A673 (cell line): Measurements from ENCODE around the gene RNF157. TPM values are rescaled to one million over a fixed set of nuclear protein-coding genes. Genes with fewer than 3 reads are reported as not detected.
"Not testable (repeated sequence)": the region's sequence is repeated elsewhere in the genome, so short reads cannot be mapped to it uniquely, and the experiment has no call there.

Experiments used
- BruUV-seq: library from RNA; stranded (reverse); fragments of 400-500 nt; replicated peaks from 2 replicates; lab custom pipeline; 2021; lab: Mats Ljungman, UMichigan
- CTCF ChIA-PET: fragments of 300-600 bp; sonication (Branson Sonifier 250); formaldehyde crosslinking; loops from one replicate; lab custom pipeline; 2022; ENCODE audit warnings: antibody characterized with exemption; lab: Charles Lee
- POLR2A ChIA-PET: fragments of 300-600 bp; sonication (Branson Sonifier 250); formaldehyde crosslinking; loops from one replicate; lab custom pipeline; 2022; ENCODE audit warnings: antibody characterized with exemption; ENCODE audit not compliant: low non-redundant PET; lab: Charles Lee
- DNase-seq: peaks from one replicate; pipeline ENCODE4 v3.0.0-alpha.2; 2015; ENCODE audit warnings: low spot score
- H3K27ac ChIP-seq: fragments of 200-600 bp; sonication (generic); 2 replicates; pipeline ENCODE4 v1.5.1; 2016; ENCODE audit warnings: mixed run types, low read depth, mild to moderate bottlenecking, mixed read lengths, antibody characterized with exemption, low read length; ENCODE audit not compliant: poor library complexity, severe bottlenecking
- H3K27me3 ChIP-seq: fragments of 200-600 bp; sonication (generic); replicated peaks from 2 replicates; pipeline ENCODE4 v1.6.1; 2017; ENCODE audit warnings: mixed run types, low read depth, mild to moderate bottlenecking, mixed read lengths, antibody characterized with exemption, low read length; ENCODE audit not compliant: insufficient read depth, poor library complexity
- H3K36me3 ChIP-seq: fragments of 200-600 bp; sonication (generic); 2 replicates; pipeline ENCODE4 v1.6.1; 2016; ENCODE audit warnings: mixed run types, mild to moderate bottlenecking, mixed read lengths, antibody characterized with exemption, low read length; ENCODE audit not compliant: insufficient read depth, poor library complexity, severe bottlenecking
- H3K4me1 ChIP-seq: fragments of 200-600 bp; sonication (generic); 2 replicates; pipeline ENCODE4 v1.6.1; 2017; ENCODE audit warnings: mixed run types, mild to moderate bottlenecking, mixed read lengths, antibody characterized with exemption, low read length; ENCODE audit not compliant: insufficient read depth, poor library complexity, severe bottlenecking
- H3K4me3 ChIP-seq: fragments of 200-600 bp; sonication (generic); 2 replicates; pipeline ENCODE4 v1.5.1; 2016; ENCODE audit warnings: low read depth, mixed run types, mild to moderate bottlenecking, mixed read lengths, low read length; ENCODE audit not compliant: poor library complexity, severe bottlenecking
- H3K9me3 ChIP-seq: fragments of 200-600 bp; sonication (generic); 2 replicates; pipeline ENCODE4 v1.6.1; 2016; ENCODE audit warnings: mixed run types, low read depth, mild to moderate bottlenecking, mixed read lengths, antibody characterized with exemption, low read length; ENCODE audit not compliant: poor library complexity, severe bottlenecking
- EZH2 ChIP-seq: fragments of 200-600 bp; sonication (generic); IDR thresholded peaks from 2 replicates; pipeline ENCODE4 v1.6.1; 2017; ENCODE audit warnings: borderline replicate concordance, low read depth, mild to moderate bottlenecking, mixed read lengths, antibody characterized with exemption, low read length; ENCODE audit not compliant: poor library complexity, severe bottlenecking
- intact Hi-C: fragments of 100-400 bp; cut with micrococcal nuclease; formaldehyde crosslinking; loops from one replicate; pipeline ENCODE4 v1.10.0; 2022; ENCODE audit not compliant: unreplicated experiment
- total RNA-seq: library from RNA; stranded (reverse); gene quantifications from 2 replicates; pipeline ENCODE4 v1.2.3, GENCODE V29; 2021
- TF ChIP-seq, protein P1 (sequence below): fragments of 300-800, 200-600 bp; sonication (generic); conservative IDR thresholded peaks from 2 replicates; pipeline ENCODE4 v1.5.1; 2017; ENCODE audit warnings: low read depth, mild to moderate bottlenecking, antibody characterized with exemption, low read length, moderate library complexity, mixed read lengths

Gene RNF157
- total RNA-seq, 1 experiment from 2014 or later: 0.56 TPM

DNA sequence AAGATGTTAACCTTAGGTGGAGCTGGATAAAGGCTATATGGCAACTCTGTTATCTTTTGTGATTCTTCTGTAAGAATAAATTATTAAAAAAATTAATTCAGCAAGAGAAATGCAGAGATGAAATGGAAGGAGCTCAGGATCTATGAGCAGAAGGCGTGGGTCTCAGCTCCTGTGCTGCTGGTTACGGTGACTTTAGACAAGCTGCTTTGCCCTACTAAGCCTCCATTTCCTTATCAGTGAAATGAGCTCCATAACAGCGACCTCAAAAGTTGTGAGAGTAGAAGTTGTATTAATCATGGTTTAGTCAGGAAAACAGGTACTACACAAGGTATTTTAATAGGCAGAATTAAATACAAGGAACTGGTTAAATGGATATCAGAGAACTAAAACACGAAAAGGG, 51.0 kb downstream of the RNF157 start:
- CTCF ChIA-PET: interaction anchor here (0.5 kb wide), 1 partner anchor 168 kb away, joined by 6 read pairs; no protein-coding TSS in a partner anchor
- POLR2A ChIA-PET: interaction anchor here (0.6 kb wide), 1 partner anchor 31 kb away, joined by 3 read pairs; no protein-coding TSS in a partner anchor
- Histone ChIP-seq H3K27me3 (no peaks in the 10 kb centered on the region), H3K9me3 (no peaks in the 10 kb centered on the region), H3K36me3 (no peaks in the 10 kb centered on the region), H3K27ac (no peak overlapping the region), H3K4me3 (no peak overlapping the region), H3K4me1 (no peaks in the 10 kb centered on the region)
- DNase-seq: no peak
- intact Hi-C loops: no loop called here
- TF ChIP-seq, protein P1, sequence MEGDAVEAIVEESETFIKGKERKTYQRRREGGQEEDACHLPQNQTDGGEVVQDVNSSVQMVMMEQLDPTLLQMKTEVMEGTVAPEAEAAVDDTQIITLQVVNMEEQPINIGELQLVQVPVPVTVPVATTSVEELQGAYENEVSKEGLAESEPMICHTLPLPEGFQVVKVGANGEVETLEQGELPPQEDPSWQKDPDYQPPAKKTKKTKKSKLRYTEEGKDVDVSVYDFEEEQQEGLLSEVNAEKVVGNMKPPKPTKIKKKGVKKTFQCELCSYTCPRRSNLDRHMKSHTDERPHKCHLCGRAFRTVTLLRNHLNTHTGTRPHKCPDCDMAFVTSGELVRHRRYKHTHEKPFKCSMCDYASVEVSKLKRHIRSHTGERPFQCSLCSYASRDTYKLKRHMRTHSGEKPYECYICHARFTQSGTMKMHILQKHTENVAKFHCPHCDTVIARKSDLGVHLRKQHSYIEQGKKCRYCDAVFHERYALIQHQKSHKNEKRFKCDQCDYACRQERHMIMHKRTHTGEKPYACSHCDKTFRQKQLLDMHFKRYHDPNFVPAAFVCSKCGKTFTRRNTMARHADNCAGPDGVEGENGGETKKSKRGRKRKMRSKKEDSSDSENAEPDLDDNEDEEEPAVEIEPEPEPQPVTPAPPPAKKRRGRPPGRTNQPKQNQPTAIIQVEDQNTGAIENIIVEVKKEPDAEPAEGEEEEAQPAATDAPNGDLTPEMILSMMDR: no peak
- no peak for TF ChIP-seq EZH2
- BruUV-seq: no TSS peak

DNA sequence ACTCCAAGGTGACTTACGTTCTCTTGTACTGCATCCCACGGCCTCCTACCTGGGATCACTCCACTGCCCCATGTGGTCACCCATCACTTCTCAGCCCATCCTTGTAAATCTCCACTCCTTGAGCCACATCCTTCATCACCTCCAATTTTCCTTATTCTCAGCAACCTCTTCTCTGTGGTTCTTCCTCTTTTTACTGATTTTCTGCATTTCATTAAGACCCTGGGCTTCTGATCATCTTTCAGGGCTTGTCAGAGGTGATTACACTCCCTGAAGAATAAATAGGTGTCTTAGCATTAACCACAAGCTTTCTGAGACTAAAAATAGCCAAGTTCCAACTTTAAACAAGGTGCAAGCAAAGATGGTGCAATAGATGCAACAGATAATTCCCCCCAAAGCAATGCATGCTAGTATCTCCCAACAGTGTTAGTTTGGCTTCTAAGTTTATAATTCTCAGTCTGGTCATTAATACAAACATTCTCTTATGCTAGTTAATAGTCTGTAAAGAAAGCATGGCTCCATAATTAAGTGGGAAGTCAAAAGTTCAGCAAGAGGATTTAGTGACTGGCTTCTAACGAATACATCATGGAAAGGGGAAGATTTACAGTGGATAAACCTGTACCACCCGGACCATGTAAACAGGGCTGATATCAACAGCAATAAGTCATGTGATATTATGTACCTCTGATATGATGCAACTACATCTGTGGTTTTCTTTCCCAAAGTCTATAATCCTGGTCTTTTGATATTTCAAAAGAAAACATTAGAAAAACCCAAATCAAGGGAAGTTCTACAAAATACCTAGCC, 51.9 kb downstream of the RNF157 start:
- no TSS peak for BruUV-seq
- intact Hi-C loops: no loop called here
- Histone ChIP-seq H3K4me1 (no peaks in the 10 kb centered on the region), H3K27me3 (no peaks in the 10 kb centered on the region), H3K36me3 (no peaks in the 10 kb centered on the region), H3K4me3 (no peak overlapping the region), H3K27ac (no peak overlapping the region), H3K9me3 (no peaks in the 10 kb centered on the region)
- DNase-seq: no peak
- ChIA-PET POLR2A (no interaction called here), CTCF (no interaction called here)
- TF ChIP-seq, protein P1: no peak

DNA sequence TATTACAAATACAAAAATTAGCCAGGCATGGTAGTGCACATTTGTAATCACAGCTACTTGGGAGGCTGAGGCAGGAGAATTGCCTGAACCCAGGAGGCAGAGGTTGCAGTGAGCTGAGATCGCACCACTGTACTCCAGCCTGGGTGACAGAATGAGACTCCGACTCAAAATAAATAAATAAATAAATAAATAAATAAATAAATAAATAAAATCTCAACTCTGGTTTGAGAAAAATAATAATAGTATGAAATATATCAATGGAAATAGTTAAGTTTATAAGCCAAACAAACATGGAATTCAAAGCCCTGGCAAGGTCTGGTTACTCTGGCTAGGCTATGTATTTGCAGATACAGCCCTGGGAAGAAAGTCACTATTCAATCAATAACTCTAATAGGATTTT, 53.5 kb downstream of the RNF157 start:
- POLR2A ChIA-PET, H3K4me3 ChIP-seq, H3K4me1 ChIP-seq, BruUV-seq, H3K9me3 ChIP-seq, DNase-seq, H3K27ac ChIP-seq, CTCF ChIA-PET, H3K36me3 ChIP-seq, H3K27me3 ChIP-seq, intact Hi-C loops: not testable (repeated sequence)

DNA sequence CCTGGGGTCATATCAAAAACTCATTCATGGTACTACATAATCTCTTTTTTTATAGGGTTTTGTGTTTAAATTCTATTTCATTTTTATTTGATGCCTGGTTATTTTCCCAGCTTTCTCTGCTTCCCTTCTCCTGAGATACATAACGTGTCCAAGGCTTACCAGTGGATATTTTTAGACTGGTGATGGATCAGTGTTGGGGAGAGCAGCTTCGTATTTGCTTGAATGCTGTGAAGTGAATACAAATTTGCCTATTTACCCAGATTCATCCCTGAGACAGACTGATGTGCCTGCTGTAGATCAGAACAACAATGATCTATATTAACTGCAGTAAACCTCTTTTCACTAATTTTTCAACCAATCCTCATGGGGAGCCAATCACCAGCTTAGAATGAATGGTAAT, 56.0 kb downstream of the RNF157 start:
- H3K36me3 ChIP-seq: no peaks in the 10 kb centered on the region
- DNase-seq: no peak
- H3K4me3 ChIP-seq: no peak overlapping the region
- intact Hi-C loops: loop anchor here (5.0 kb wide), 1 partner anchor 167 kb away; no protein-coding TSS in a partner anchor
- ChIA-PET CTCF (no interaction called here), POLR2A (no interaction called here)
- BruUV-seq: no TSS peak
- H3K9me3 ChIP-seq: no peaks in the 10 kb centered on the region
- no peaks in the 10 kb centered on the region for H3K27me3 ChIP-seq
- TF ChIP-seq EZH2: no peak
- TF ChIP-seq, protein P1: no peak
- H3K27ac ChIP-seq: no peak overlapping the region
- H3K4me1 ChIP-seq: no peaks in the 10 kb centered on the region
